Parathyroid adenoma (tissue), 2 donors: ENCODE results near the gene RNF135.
A peak's percentile ranks its signal among the peaks of the same experiment; 100 is the strongest.

Source experiments
- H2AFZ ChIP-seq: fragments of 300-600 bp; sonication (generic); one replicate; pipeline ENCODE4 v1.7.0; 2017; ENCODE audit warnings: antibody characterized with exemption, mild to moderate bottlenecking
- H3K27ac ChIP-seq: fragments of 300-600 bp; sonication (generic); one replicate; pipeline ENCODE4 v1.7.0; 2017
- H3K27me3 ChIP-seq: fragments of 300-600 bp; sonication (generic); one replicate; pipeline ENCODE4 v1.7.0; 2017; ENCODE audit warnings: low read length; ENCODE audit not compliant: control insufficient read depth, insufficient read depth
- H3K36me3 ChIP-seq: fragments of 300-600 bp; sonication (generic); one replicate; pipeline ENCODE4 v1.7.0; 2017; ENCODE audit warnings: low read length; ENCODE audit not compliant: control insufficient read depth, insufficient read depth
- H3K4me1 ChIP-seq: fragments of 300-600 bp; sonication (generic); one replicate; pipeline ENCODE4 v1.7.0; 2017; ENCODE audit warnings: control low read depth
- H3K4me2 ChIP-seq: fragments of 300-600 bp; sonication (generic); one replicate; pipeline ENCODE4 v1.7.0; 2017; ENCODE audit warnings: low read length
- H3K4me3 ChIP-seq: fragments of 300-600 bp; sonication (generic); one replicate; pipeline ENCODE4 v1.7.0; 2017; ENCODE audit warnings: low read depth, low read length
- H3K79me2 ChIP-seq: fragments of 300-600 bp; sonication (generic); one replicate; pipeline ENCODE4 v1.7.0; 2017; ENCODE audit warnings: control low read depth
- H3K9ac ChIP-seq: fragments of 300-600 bp; sonication (generic); one replicate; pipeline ENCODE4 v1.7.0; 2017; ENCODE audit warnings: mild to moderate bottlenecking
- H3K9me3 ChIP-seq: fragments of 300-600 bp; sonication (generic); one replicate; pipeline ENCODE4 v1.7.0; 2017; ENCODE audit warnings: low read length; ENCODE audit not compliant: control insufficient read depth
- CTCF ChIP-seq: fragments of 300-600 bp; sonication (generic); IDR thresholded peaks from one replicate; pipeline ENCODE4 v1.7.0; 2017; ENCODE audit warnings: antibody characterized with exemption, mild to moderate bottlenecking
- donor health status: primary hyperparathyroidism.

RNF135 gene

GRCh38 chr17:30970831-30971567 is at the start of gene RNF135:
RNF135 (plus strand) TSS chr17:30971039; CDS start chr17:30971074, 35 bp downstream.
- peak within 1 kb of the TSS; percentile 56 for H3K9ac ChIP-seq
- H3K36me3 ChIP-seq = no peaks in the 10 kb centered on the region
- H3K4me3 ChIP-seq = peak within 1 kb of the TSS; percentile 68
- peak within 1 kb of the TSS; percentile 91 for H3K27ac ChIP-seq
- no peaks in the 10 kb centered on the region for H3K9me3 ChIP-seq
- H3K27me3 ChIP-seq = no peaks in the 10 kb centered on the region
- H3K79me2 ChIP-seq = peaks cover 7% of the 10 kb centered on the region
- no peak for TF ChIP-seq CTCF
- peak within 1 kb of the TSS; percentile 99 for H2AFZ ChIP-seq
- peak within 1 kb of the TSS; percentile 89 for H3K4me2 ChIP-seq
- no peaks in the 10 kb centered on the region for H3K4me1 ChIP-seq

- Histone ChIP-seq H3K79me2 (no peaks in the 10 kb centered on the region), H3K9ac (peak within 1 kb of the TSS; percentile 43), H3K4me3 (peak within 1 kb of the TSS; percentile 57), H2AFZ (peak within 1 kb of the TSS; percentile 98), H3K27ac (peak within 1 kb of the TSS; percentile 13), H3K9me3 (no peaks in the 10 kb centered on the region), H3K4me2 (peak within 1 kb of the TSS; percentile 82), H3K36me3 (no peaks in the 10 kb centered on the region), H3K4me1 (no peaks in the 10 kb centered on the region), H3K27me3 (no peaks in the 10 kb centered on the region)
- no peak for TF ChIP-seq CTCF
These were observed 49.2 kb upstream of the RNF135 start, which contains the start of gene ADAP2 for GRCh38 chr17:30921544-30922196. ADAP2 (plus strand) TSS chr17:30921945; CDS start chr17:30922015, 70 bp downstream.

GRCh38 chr17:30922235-30923030 is 48.4 kb upstream of the RNF135 start:
- Histone ChIP-seq H3K36me3 (no peaks in the 10 kb centered on the region), H3K79me2 (no peaks in the 10 kb centered on the region), H3K4me2 (peak overlapping the region; percentile 82), H3K27me3 (no peaks in the 10 kb centered on the region), H2AFZ (peak overlapping the region; percentile 98), H3K9me3 (no peaks in the 10 kb centered on the region), H3K4me3 (peak overlapping the region; percentile 57), H3K9ac (peak overlapping the region; percentile 43), H3K27ac (no peak overlapping the region), H3K4me1 (no peaks in the 10 kb centered on the region)
- TF ChIP-seq CTCF = no peak

- TF ChIP-seq CTCF = no peak
- Histone ChIP-seq H3K4me2 (no peak overlapping the region), H3K9ac (no peak overlapping the region), H3K9me3 (no peaks in the 10 kb centered on the region), H3K27ac (no peak overlapping the region), H3K36me3 (no peaks in the 10 kb centered on the region), H3K4me1 (no peaks in the 10 kb centered on the region), H3K4me3 (no peak overlapping the region), H3K27me3 (no peaks in the 10 kb centered on the region), H2AFZ (no peak overlapping the region), H3K79me2 (no peaks in the 10 kb centered on the region)
These were observed 46.5 kb upstream of the RNF135 start for GRCh38 chr17:30924341-30924740.
